Naive B cell (primary cell): ENCODE results near the gene PATJ. TPM values are rescaled to one million over a fixed set of nuclear protein-coding genes. Genes with fewer than 3 reads are reported as not detected.
"Not testable (repeated sequence)": the region's sequence is repeated elsewhere in the genome, so short reads cannot be mapped to it uniquely, and the experiment has no call there.

ENCODE experiments used
- ATAC-seq, 2 donors: fragments of 150-1000 bp; cut with Tn5 transposase; 2 replicates each; pipeline ENCODE4 v1.10.0; 2021; ENCODE audit warnings: low read depth in 2 of 2, mild to moderate bottlenecking in 2 of 2, moderate library complexity in 2 of 2
- DNase-seq: peaks from one replicate; pipeline ENCODE4 v3.0.0; 2022
- H3K27ac Mint-ChIP-seq, 6 donors: one replicate each; pipeline ENCODE4 v1.8.0; 2020 to 2022; ENCODE audit warnings: mild to moderate bottlenecking in 6 of 6, mixed read lengths in 6 of 6, moderate library complexity in 5 of 6, inconsistent platforms in 2 of 6
- H3K27me3 Mint-ChIP-seq, 3 donors: one replicate each; pipeline ENCODE4 v1.8.0; 2021 to 2022; ENCODE audit warnings: mixed read lengths in 3 of 3, mild to moderate bottlenecking in 1 of 3
- H3K36me3 Mint-ChIP-seq, 2 donors: one replicate each; pipeline ENCODE4 v1.8.0; 2020 to 2022; ENCODE audit warnings: mixed read lengths in 2 of 2, inconsistent platforms in 1 of 2, mild to moderate bottlenecking in 1 of 2
- H3K4me1 Mint-ChIP-seq, 3 donors: one replicate each; pipeline ENCODE4 v1.8.0; 2020 to 2022; ENCODE audit warnings: mixed read lengths in 3 of 3, inconsistent platforms in 1 of 3, mild to moderate bottlenecking in 1 of 3, moderate library complexity in 1 of 3
- H3K4me3 Mint-ChIP-seq, 8 donors: one replicate each; pipeline ENCODE4 v1.8.0; 2020 to 2022; ENCODE audit warnings: mild to moderate bottlenecking in 8 of 8, mixed read lengths in 8 of 8, moderate library complexity in 8 of 8, inconsistent platforms in 2 of 8
- H3K9me3 Mint-ChIP-seq, 7 donors: one replicate each; pipeline ENCODE4 v1.8.0; 2020 to 2022; ENCODE audit warnings: mixed read lengths in 7 of 7, mild to moderate bottlenecking in 5 of 7, inconsistent platforms in 2 of 7, moderate library complexity in 1 of 7
- polyA plus RNA-seq, 6 donors: library from polyadenylated mRNA; unstranded; fragments of 300-500 nt; fragmentation: Illumina TruSeq; gene quantifications; one replicate each; pipeline ENCODE4 v1.2.3, GENCODE V29; 2021; ENCODE audit warnings: low read depth in 6 of 6

Gene PATJ
- polyA plus RNA-seq, 6 donors from 2014 or later = 5.5 to 18.9 (median 11.0) TPM

GRCh38 chr1:62220456-62220855, 478.2 kb downstream of the PATJ start:
- not testable (repeated sequence) for H3K4me1 Mint-ChIP-seq, H3K27me3 Mint-ChIP-seq, ATAC-seq, H3K27ac Mint-ChIP-seq, H3K4me3 Mint-ChIP-seq, H3K9me3 Mint-ChIP-seq, H3K36me3 Mint-ChIP-seq, DNase-seq

- H3K4me1 Mint-ChIP-seq = no peaks in the 10 kb centered on the region
- H3K9me3 Mint-ChIP-seq = no peaks in the 10 kb centered on the region
- ATAC-seq (no peak), DNase-seq (no peak)
- H3K27ac Mint-ChIP-seq = no peak overlapping the region
- H3K27me3 Mint-ChIP-seq = no peaks in the 10 kb centered on the region
- H3K36me3 Mint-ChIP-seq = no peaks in the 10 kb centered on the region
- H3K4me3 Mint-ChIP-seq = no peak overlapping the region
Measured at GRCh38 chr1:62221171-62221570, 478.9 kb downstream of the PATJ start.

- H3K4me1 Mint-ChIP-seq = no peaks in the 10 kb centered on the region
- peak overlapping the region in 1 of 8 donors; percentile 35 for H3K4me3 Mint-ChIP-seq
- DNase-seq = no peak
- no peak overlapping the region for H3K27ac Mint-ChIP-seq
- no peak for ATAC-seq
- H3K36me3 Mint-ChIP-seq = no peaks in the 10 kb centered on the region
- H3K27me3 Mint-ChIP-seq = no peaks in the 10 kb centered on the region
- no peaks in the 10 kb centered on the region for H3K9me3 Mint-ChIP-seq
Measured at GRCh38 chr1:62222321-62222720, 480.0 kb downstream of the PATJ start.

- Mint-ChIP-seq H3K36me3 (no peaks in the 10 kb centered on the region), H3K4me3 (no peak overlapping the region), H3K27me3 (no peaks in the 10 kb centered on the region), H3K9me3 (no peaks in the 10 kb centered on the region), H3K27ac (no peak overlapping the region), H3K4me1 (no peaks in the 10 kb centered on the region)
- DNase-seq = no peak
- no peak for ATAC-seq
Measured at GRCh38 chr1:62224182-62224581, 481.9 kb downstream of the PATJ start.

GRCh38 chr1:62227496-62227895, 485.2 kb downstream of the PATJ start:
- Mint-ChIP-seq H3K27ac (no peak overlapping the region), H3K4me3 (no peak overlapping the region), H3K4me1 (no peaks in the 10 kb centered on the region), H3K9me3 (peaks cover 0 to 1% (median 0%) of the 10 kb centered on the region in 7 donors), H3K27me3 (peaks cover 0 to 12% (median 0%) of the 10 kb centered on the region in 3 donors), H3K36me3 (no peaks in the 10 kb centered on the region)
- ATAC-seq (no peak), DNase-seq (no peak)

Other genes with a start within 250 kb of the PATJ start
- gene TM2D1, start 17.3 kb upstream of the PATJ start, polyA plus RNA-seq = 10 to 100 TPM; 47.8 to 74.1 (median 62.1) TPM